Heart left ventricle (tissue), 16 donors: ENCODE measurements around the gene GATA5. TPM values are rescaled to one million over a fixed set of nuclear protein-coding genes. Genes with fewer than 3 reads are reported as not detected.

Experiments
- ATAC-seq, 4 donors: fragments of 200-7000 bp; cut with Tn5 transposase; one replicate each; pipeline ENCODE4 v1.9.1; 2020 to 2022; ENCODE audit warnings: moderate library complexity in 4 of 4, mild to moderate bottlenecking in 3 of 4, moderate number of reproducible peaks in 1 of 4
- DNase-seq, 5 donors: peaks; one replicate each; pipeline ENCODE4 v3.0.0-alpha.2; 2020
- H3K27ac ChIP-seq, 12 donors: fragments of 200-600 bp; sonication (generic) in 4 of 12; one replicate each; pipeline versions ENCODE4 v1.5.0 to v1.8.0; 2016 to 2022; ENCODE audit warnings: mild to moderate bottlenecking in 2 of 12
- H3K27me3 ChIP-seq, 9 donors: fragments of 200-600 bp; sonication (generic) in 2 of 9; one replicate each; pipeline versions ENCODE4 v1.5.1 to v1.8.0; 2016 to 2022; ENCODE audit warnings: mild to moderate bottlenecking in 3 of 9
- H3K36me3 ChIP-seq, 9 donors: fragments of 200-600 bp; sonication (generic) in 2 of 9; one replicate each; pipeline versions ENCODE4 v1.5.0 to v1.8.0; 2018 to 2022; ENCODE audit warnings: mild to moderate bottlenecking in 2 of 9
- H3K4me1 ChIP-seq, 12 donors: fragments of 200-600 bp; sonication (generic) in 4 of 12; one replicate each; pipeline versions ENCODE4 v1.5.0 to v1.8.0; 2016 to 2022; ENCODE audit warnings: mild to moderate bottlenecking in 3 of 12
- H3K4me3 ChIP-seq, 12 donors: fragments of 200-600 bp; sonication (generic) in 4 of 12; one replicate each; pipeline versions ENCODE4 v1.5.0 to v1.8.0; 2017 to 2022; ENCODE audit warnings: mild to moderate bottlenecking in 9 of 12, moderate library complexity in 4 of 12
- H3K9me3 ChIP-seq, 12 donors: fragments of 200-600 bp; sonication (generic) in 4 of 12; one replicate each; pipeline versions ENCODE4 v1.5.0 to v1.8.0; 2016 to 2022; ENCODE audit warnings: mild to moderate bottlenecking in 1 of 12
- POLR2A ChIP-seq, 2 donors: fragments of 450-650 bp; IDR thresholded peaks; one replicate each; pipeline ENCODE4 v1.6.1; 2017; ENCODE audit warnings: antibody characterized with exemption in 2 of 2, mild to moderate bottlenecking in 2 of 2, moderate library complexity in 2 of 2
- WGBS, 4 donors: extraction: QIAGEN DNeasy Blood & Tissue Kit in 2 of 4; methylation state at CpG; one replicate each; pipeline versions ENCODE4 v1.1.5 to v1.1.7; 2013 to 2018; 5-methylcytosine and 5-hydroxymethylcytosine counted together
- intact Hi-C, 10 donors: fragments of 100-400 bp; cut with DNase I; formaldehyde crosslinking; loops; one replicate each; pipeline versions ENCODE4 v1.11.1 to v1.14.2; 2022
- polyA plus RNA-seq, 2 donors: library from polyadenylated mRNA; stranded (reverse); fragments of 200-250 nt; gene quantifications; one replicate each; pipeline ENCODE4 v1.2.3, GENCODE V29; 2013
- total RNA-seq, 9 donors: library from RNA; depleted of rRNA in 2 of 9; stranded (reverse); fragments of >200 nt in 2 of 9; fragmentation: NEBNext Ultra II Directional in 3 of 9; extraction: Animal tissue kit (Norgen Biotek cat#: 25700) in 3 of 9; gene quantifications; one replicate each; pipeline versions ENCODE4 v1.1.0 to v1.2.4, GENCODE V29; 2016 to 2023
- TF ChIP-seq, protein P1 (sequence below), 12 donors: fragments of 200-600 bp; sonication (generic) in 4 of 12; IDR thresholded peaks; one replicate each; pipeline versions ENCODE4 v1.5.0 to v1.8.0; 2018 to 2022; ENCODE audit warnings: antibody characterized with exemption in 12 of 12, mild to moderate bottlenecking in 5 of 12
- donor health status: ischemic (EF 13 %, LVEDD 7.1; RV severe dilation, severe dysfunction).
- donor health status: healthy with polysubstance abuse.
- donor health status: DM: no; HTN: yes; CAD: no.
- donor health status: DM: no; HTN: no; CAD: no.
- donor health status: ischemic (EF 25% LVEDD 6.9; RV normal size, moderate dysfunction).
- donor health status: ischemic (EF 25% LVEDD 5.7; RV mildly dilated, moderate dysfunction).
- donor health status: healthy.
- donor health status: DM: yes; HTN: yes; CAD: no.
- donor health status: ischemic (EF 35%, LVEDD 5.7; RV mildly dilated, moderate dysfunction).
- donor health status: nonischemic (EF 11% LVEDD 7.7; RV severe dilation, severe dysfunction).
- donor health status: DM: yes; HTN: yes; CAD: no.
- donor health status: PGD.
- donor health status: ischemic (EF 29% LVEDD 5.4; RV normal size, mild dysfunction).
- donor health status: nonischemic (EF 23%, LVEDD 6.1; RV moderate dilation, normal function).

Gene GATA5
- total and polyA plus RNA-seq, 11 donors = 0.21 to 7.4 (median 0.98) TPM

DNA sequence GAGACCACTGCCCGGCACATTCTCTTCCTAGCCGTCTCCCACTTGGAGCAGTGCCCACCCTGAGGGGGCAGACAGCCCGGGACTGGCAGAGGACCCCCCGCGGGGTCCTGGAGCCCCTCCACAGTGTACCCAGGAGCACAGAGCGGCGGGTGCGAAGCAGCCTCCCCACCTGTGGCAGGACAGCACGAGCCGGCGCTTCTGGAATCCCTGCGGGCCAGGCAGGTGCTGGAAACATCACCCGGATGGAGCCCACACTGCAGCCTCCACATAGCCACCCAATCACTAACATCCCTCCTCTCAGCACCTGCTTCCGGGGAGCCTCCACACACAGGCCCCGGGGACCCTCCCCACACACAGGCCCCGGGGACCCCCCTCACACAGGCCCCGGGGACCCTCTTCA is 18.7 kb downstream of the GATA5 start:
- H3K4me3 ChIP-seq = no peak overlapping the region
- H3K27me3 ChIP-seq = peaks cover 0 to 28% (median 4%) of the 10 kb centered on the region in 9 donors
- H3K4me1 ChIP-seq = peaks cover 0 to 14% (median 4%) of the 10 kb centered on the region in 12 donors
- DNase-seq = no peak
- intact Hi-C loops = loop anchor here in 1 of 10 donors (5.0 kb wide), 1 partner anchor 50 kb away; the partner anchor contains the start of gene CABLES2
- TF ChIP-seq POLR2A (IDR thresholded peaks at IDR 0.05) = no peak
- TF ChIP-seq, protein P1, sequence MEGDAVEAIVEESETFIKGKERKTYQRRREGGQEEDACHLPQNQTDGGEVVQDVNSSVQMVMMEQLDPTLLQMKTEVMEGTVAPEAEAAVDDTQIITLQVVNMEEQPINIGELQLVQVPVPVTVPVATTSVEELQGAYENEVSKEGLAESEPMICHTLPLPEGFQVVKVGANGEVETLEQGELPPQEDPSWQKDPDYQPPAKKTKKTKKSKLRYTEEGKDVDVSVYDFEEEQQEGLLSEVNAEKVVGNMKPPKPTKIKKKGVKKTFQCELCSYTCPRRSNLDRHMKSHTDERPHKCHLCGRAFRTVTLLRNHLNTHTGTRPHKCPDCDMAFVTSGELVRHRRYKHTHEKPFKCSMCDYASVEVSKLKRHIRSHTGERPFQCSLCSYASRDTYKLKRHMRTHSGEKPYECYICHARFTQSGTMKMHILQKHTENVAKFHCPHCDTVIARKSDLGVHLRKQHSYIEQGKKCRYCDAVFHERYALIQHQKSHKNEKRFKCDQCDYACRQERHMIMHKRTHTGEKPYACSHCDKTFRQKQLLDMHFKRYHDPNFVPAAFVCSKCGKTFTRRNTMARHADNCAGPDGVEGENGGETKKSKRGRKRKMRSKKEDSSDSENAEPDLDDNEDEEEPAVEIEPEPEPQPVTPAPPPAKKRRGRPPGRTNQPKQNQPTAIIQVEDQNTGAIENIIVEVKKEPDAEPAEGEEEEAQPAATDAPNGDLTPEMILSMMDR (IDR thresholded peaks at IDR 0.05) = no peak
- H3K27ac ChIP-seq = no peak overlapping the region
- ATAC-seq = no peak
- H3K9me3 ChIP-seq = no peaks in the 10 kb centered on the region
- WGBS, 4 donors = 77 to 85% (median 84%) methylated on average over 10 to 17 of the region's 17 CpGs
- H3K36me3 ChIP-seq = no peaks in the 10 kb centered on the region

DNA sequence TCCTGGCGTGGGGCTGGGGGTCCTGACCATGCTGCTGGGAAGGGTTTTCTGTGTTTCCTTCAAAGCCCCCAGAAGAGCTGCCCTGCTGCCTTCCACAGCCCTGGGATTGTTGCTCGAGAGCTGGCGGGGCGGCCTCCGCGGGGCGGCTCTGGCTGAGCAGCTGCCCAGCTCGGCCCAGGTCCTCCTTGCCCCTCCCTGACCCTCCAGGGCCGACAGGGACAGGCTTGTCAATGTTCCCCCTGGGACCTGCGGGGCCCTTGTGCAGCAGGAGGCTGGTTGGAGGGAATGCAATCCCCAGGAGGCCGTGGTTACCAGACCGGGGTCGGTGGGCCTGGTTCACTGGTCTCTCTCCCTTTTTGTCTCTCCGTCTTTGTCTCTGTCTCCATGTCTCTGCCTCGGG is 19.9 kb downstream of the GATA5 start:
- no peak for DNase-seq
- ATAC-seq = no peak
- peaks cover 0 to 4% (median 0%) of the 10 kb centered on the region in 12 donors for H3K4me1 ChIP-seq
- 70 to 81% (median 80%) methylated on average over 7 to 15 of the region's 15 CpGs for WGBS, 4 donors
- H3K4me3 ChIP-seq = no peak overlapping the region
- H3K27me3 ChIP-seq = peaks cover 0 to 28% (median 4%) of the 10 kb centered on the region in 9 donors
- TF ChIP-seq POLR2A (IDR thresholded peaks at IDR 0.05) = no peak
- TF ChIP-seq, protein P1 (IDR thresholded peaks at IDR 0.05) = no peak
- H3K9me3 ChIP-seq = no peaks in the 10 kb centered on the region
- H3K27ac ChIP-seq = no peak overlapping the region
- intact Hi-C loops = loop anchor here in 1 of 10 donors (5.0 kb wide), 1 partner anchor 49 kb away; the partner anchor contains the start of gene CABLES2
- no peaks in the 10 kb centered on the region for H3K36me3 ChIP-seq

DNA sequence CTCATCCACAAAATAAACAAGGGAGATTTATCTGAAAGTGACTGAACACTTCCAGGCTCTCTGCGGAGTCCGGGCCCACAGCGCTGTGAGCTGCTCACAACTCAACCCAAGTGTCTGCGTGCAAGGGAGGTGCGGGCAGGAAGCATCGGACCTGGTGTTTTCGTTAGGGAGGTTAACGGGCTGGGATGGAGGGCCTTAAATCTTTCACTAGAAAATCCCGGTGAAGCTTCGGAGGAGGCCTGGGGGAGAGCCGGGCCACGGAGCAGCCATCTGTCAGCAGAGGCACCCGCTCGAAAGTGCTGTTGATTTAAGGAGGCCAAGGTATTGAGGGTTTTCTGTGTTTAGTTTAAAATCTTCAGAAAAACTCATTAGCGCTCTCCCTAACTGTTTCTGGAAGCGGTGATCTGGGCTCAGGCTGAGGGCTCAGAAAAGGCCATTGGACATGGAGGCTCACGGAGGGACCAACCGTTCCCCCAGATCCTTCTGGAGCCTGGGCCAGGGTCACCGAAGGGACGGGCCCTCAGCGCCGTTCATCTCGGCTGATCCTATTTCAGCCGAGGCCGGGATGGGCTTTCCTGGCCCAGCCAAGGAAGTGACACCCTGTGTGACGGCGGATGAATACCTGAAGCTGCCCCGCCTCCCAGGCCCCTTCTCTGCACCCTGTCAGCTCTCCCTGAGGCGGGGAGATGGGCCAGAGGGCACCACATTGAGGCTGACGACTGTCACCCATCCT is 20.7 kb downstream of the GATA5 start:
- TF ChIP-seq, protein P1 (IDR thresholded peaks at IDR 0.05) = no peak
- ATAC-seq (no peak), DNase-seq (no peak)
- Histone ChIP-seq H3K27me3 (peaks cover 0 to 28% (median 6%) of the 10 kb centered on the region in 9 donors), H3K4me3 (no peak overlapping the region), H3K9me3 (no peaks in the 10 kb centered on the region), H3K36me3 (no peaks in the 10 kb centered on the region), H3K27ac (no peak overlapping the region), H3K4me1 (peaks cover 0 to 1% (median 0%) of the 10 kb centered on the region in 12 donors)
- WGBS, 4 donors = 62 to 70% (median 69%) methylated on average over 30 of the region's 30 CpGs
- intact Hi-C loops = loop anchor here in 1 of 10 donors (5.0 kb wide), 1 partner anchor 48 kb away; the partner anchor contains the start of gene CABLES2

DNA sequence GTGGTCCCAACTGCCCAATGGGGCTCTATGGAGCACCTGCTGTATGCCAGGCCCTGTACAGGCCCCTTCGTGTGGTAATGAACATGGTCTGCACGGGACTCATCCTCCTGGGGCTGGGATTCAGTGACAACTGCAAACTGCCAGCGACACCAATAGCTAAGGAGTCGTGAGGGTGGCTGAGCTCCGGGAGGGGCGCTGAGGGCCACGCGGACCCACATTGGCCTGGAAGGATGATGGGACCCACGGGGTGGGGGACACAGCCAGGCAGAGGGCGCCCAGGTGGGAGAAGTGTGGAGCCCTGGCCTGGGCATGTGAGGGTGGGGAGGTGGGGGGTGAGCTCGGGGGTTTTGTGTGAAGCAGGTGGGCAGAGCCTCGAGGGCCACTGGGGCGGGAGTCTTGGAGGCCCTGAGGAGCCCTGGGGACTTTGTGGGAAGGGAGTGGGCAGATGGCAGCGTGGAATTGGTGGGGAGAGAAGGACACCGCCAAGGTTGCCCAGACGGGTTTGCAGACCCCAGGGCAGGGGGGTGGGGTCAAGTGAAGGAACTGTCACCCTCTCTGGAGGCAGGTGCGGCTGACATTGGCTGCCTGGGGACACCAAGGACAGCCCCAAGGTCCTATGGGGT is 22.5 kb downstream of the GATA5 start:
- Histone ChIP-seq H3K4me1 (peaks cover 0 to 3% (median 0%) of the 10 kb centered on the region in 12 donors), H3K4me3 (no peak overlapping the region), H3K27ac (no peak overlapping the region), H3K9me3 (no peaks in the 10 kb centered on the region), H3K36me3 (no peaks in the 10 kb centered on the region), H3K27me3 (peaks cover 0 to 26% (median 3%) of the 10 kb centered on the region in 9 donors)
- no peak for TF ChIP-seq POLR2A (IDR thresholded peaks at IDR 0.05)
- TF ChIP-seq, protein P1 (IDR thresholded peaks at IDR 0.05) = no peak
- ATAC-seq (no peak), DNase-seq (no peak)
- intact Hi-C loops = no loop called here
- WGBS, 4 donors = 84 to 86% (median 85%) methylated on average over 11 to 17 of the region's 17 CpGs
